Fibroblast of the aortic adventitia (primary cell): ENCODE results near the gene CBX5. TPM values are rescaled to one million over a fixed set of nuclear protein-coding genes. Genes with fewer than 3 reads are reported as not detected.

Source experiments
- DNase-seq: peaks from one replicate; pipeline ENCODE4 v3.0.0-alpha.2; 2010; ENCODE audit warnings: low read depth
- H3K4me3 ChIP-seq: 2 replicates; pipeline ENCODE4 v1.5.1; 2011; ENCODE audit warnings: low read depth, mild to moderate bottlenecking, control low read depth, low read length, moderate library complexity
- small RNA-seq: library from RNA; depleted of rRNA; stranded (forward); fragments of <200 nt; gene quantifications from one replicate; pipeline ENCODE3, GENCODE V24; 2012
- total RNA-seq: library from RNA; depleted of rRNA; stranded (reverse); fragments of >200 nt; gene quantifications from 2 replicates; pipeline ENCODE4 v1.2.3, GENCODE V29; 2012; ENCODE audit warnings: low replicate concordance
- TF ChIP-seq, protein P1 (sequence below): IDR thresholded peaks from 2 replicates; pipeline ENCODE4 v1.5.1; 2011; ENCODE audit warnings: mild to moderate bottlenecking, low read length, control low read depth, inconsistent platforms; ENCODE audit not compliant: insufficient read depth

CBX5 gene
- total RNA-seq, 1 donor: 114 TPM

DNA sequence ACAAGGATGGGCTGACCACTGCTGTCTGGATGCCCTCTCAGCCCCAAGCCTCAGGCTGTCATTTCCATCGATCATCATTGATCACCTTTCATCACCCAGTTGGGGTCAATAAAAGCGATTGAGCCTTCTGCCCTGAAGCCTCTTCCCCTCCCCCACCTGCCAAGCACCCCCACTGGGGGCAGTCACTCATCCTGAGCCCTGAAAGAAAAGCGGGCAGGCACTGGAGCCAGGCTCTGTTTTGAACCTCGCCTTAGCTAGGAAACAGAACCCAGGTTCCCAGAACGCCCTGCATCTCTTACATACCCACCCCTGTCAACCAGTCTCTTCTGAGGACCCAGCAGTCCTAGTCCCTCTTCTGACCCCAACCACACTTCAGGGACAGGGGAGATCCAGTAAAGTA lies 96.9 kb downstream of the CBX5 start:
- TF ChIP-seq, protein P1, sequence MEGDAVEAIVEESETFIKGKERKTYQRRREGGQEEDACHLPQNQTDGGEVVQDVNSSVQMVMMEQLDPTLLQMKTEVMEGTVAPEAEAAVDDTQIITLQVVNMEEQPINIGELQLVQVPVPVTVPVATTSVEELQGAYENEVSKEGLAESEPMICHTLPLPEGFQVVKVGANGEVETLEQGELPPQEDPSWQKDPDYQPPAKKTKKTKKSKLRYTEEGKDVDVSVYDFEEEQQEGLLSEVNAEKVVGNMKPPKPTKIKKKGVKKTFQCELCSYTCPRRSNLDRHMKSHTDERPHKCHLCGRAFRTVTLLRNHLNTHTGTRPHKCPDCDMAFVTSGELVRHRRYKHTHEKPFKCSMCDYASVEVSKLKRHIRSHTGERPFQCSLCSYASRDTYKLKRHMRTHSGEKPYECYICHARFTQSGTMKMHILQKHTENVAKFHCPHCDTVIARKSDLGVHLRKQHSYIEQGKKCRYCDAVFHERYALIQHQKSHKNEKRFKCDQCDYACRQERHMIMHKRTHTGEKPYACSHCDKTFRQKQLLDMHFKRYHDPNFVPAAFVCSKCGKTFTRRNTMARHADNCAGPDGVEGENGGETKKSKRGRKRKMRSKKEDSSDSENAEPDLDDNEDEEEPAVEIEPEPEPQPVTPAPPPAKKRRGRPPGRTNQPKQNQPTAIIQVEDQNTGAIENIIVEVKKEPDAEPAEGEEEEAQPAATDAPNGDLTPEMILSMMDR: no peak
- DNase-seq: no peak
- H3K4me3 ChIP-seq: no peak overlapping the region

- H3K4me3 ChIP-seq: no peak overlapping the region
- TF ChIP-seq, protein P1: no peak
- no peak for DNase-seq
These were observed 97.8 kb downstream of the CBX5 start for GRCh38 chr12:54182086-54182485.

Small RNAs within 50 kb of the gene (small RNA-seq; reads per million reads assigned to genes)
- gene RN7SL390P: not detected
- not detected for gene RNU6-950P

Other genes with a start within 250 kb of the CBX5 start
- gene HOXC5, start 247.1 kb downstream of the CBX5 start, total RNA-seq: 0.18 and 1.8 TPM in 2 replicates
- 0.36 and 1.4 TPM in 2 replicates for gene HOXC4, start 226.3 kb downstream of the CBX5 start, total RNA-seq
- 18.3 and 27.5 TPM in 2 replicates for gene SMUG1, start 91.1 kb downstream of the CBX5 start, total RNA-seq
- gene HNRNPA1, start 604 bp upstream of the CBX5 start, total RNA-seq: 435 and 902 TPM in 2 replicates
- 1.2 TPM in 1 of 2 replicates, not detected in the other for gene NFE2, start 20.9 kb upstream of the CBX5 start, total RNA-seq
- gene COPZ1, start 45.0 kb upstream of the CBX5 start, total RNA-seq: 59.7 and 139 TPM in 2 replicates
- gene GPR84, start 84.4 kb upstream of the CBX5 start, total RNA-seq: not detected in 2 replicates
- gene ZNF385A, start 104.6 kb upstream of the CBX5 start, total RNA-seq: 0.99 and 1.6 TPM in 2 replicates
- gene ITGA5, start 139.1 kb upstream of the CBX5 start, total RNA-seq: 51.1 and 239 TPM in 2 replicates
- gene GTSF1, start 193.5 kb upstream of the CBX5 start, total RNA-seq: 7.1 TPM in 1 of 2 replicates, not detected in the other
- not detected in 2 replicates for gene NCKAP1L, start 217.6 kb upstream of the CBX5 start, total RNA-seq